Cardiac muscle cell (in vitro differentiated cells and primary cell): ENCODE measurements around the gene DDC. TPM values are rescaled to one million over a fixed set of nuclear protein-coding genes. Genes with fewer than 3 reads are reported as not detected.

Source experiments
- DNase-seq, 2 donors: peaks; one replicate each; pipeline versions ENCODE4 v3.0.0 to v3.0.0-alpha.2; 2010 to 2017; ENCODE audit warnings: low read depth in 1 of 2, low spot score in 1 of 2
- H3K27ac ChIP-seq: fragments of 200-600 bp; sonication (generic); 2 replicates; pipeline ENCODE4 v1.5.1; 2016
- H3K27me3 ChIP-seq: fragments of 200-600 bp; sonication (generic); 2 replicates; pipeline ENCODE4 v1.6.0; 2016; ENCODE audit warnings: control low read depth
- H3K36me3 ChIP-seq: fragments of 200-600 bp; sonication (generic); 2 replicates; pipeline ENCODE4 v1.5.1; 2016; ENCODE audit warnings: control low read depth
- H3K4me1 ChIP-seq: fragments of 200-600 bp; sonication (generic); 2 replicates; pipeline ENCODE4 v1.8.1; 2017; ENCODE audit warnings: low read depth, mild to moderate bottlenecking, mixed run types
- H3K4me3 ChIP-seq: fragments of 200-600 bp; sonication (generic); 2 replicates; pipeline ENCODE4 v1.5.1; 2016; ENCODE audit warnings: mild to moderate bottlenecking
- H3K9me3 ChIP-seq: fragments of 200-600 bp; sonication (generic); 2 replicates; pipeline ENCODE4 v1.5.1; 2017; ENCODE audit warnings: low read depth, mild to moderate bottlenecking, control low read depth
- CTCF ChIP-seq: IDR thresholded peaks from 2 replicates; pipeline ENCODE4 v1.5.1; 2012; ENCODE audit warnings: low read depth, mild to moderate bottlenecking, low read length
- polyA plus RNA-seq: library from polyadenylated mRNA; unstranded; fragments of >200 nt; fragmentation: Nextera tagmentation; extraction: Ambion mirVana; gene quantifications from 2 replicates; pipeline ENCODE4 v1.2.1, GENCODE V29; 2016
- total RNA-seq: library from RNA; depleted of rRNA; stranded (reverse); fragments of >200 nt; gene quantifications from 2 replicates; pipeline ENCODE4 v1.2.3, GENCODE V29; 2016

Gene DDC
- total and polyA plus RNA-seq, 2 experiments from 2014 or later: not detected

DNA sequence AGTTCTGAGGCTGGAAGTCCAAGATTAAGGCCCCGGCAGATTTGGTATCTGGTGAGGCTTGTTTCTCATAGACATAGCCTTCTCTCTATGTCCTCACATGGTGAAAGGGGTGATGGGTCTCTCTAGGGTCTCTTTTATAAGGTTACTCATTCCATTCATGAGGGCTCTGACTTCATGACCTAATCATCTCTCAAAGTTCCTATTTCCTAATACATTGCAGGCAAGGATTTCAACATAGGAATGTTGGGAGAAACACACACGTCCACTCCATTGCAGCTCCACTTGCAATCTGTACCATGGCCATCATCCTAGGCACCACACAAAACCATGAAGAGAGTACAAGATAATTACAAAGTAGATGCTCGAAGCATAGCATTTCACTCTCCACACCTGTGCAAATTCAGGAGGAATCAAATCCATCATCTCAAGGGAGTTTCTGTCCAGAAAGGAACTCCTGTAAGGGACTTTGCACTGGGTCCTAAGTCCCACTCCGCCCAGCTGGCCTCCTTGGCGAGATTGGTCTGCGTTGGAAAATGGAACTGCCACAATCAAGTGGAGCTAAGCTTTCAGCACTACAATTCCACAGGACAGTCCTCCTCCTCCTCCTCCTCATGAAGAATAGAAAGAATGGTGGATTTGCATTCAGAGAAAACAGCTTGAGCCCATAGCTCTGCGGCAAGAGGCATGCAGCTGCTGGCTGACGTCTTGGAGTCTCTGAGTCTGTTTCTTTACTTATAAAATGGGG, 8.8 kb downstream of the DDC start:
- Histone ChIP-seq H3K27me3 (no peaks in the 10 kb centered on the region), H3K9me3 (no peaks in the 10 kb centered on the region), H3K4me3 (no peak overlapping the region), H3K27ac (no peak overlapping the region), H3K36me3 (no peaks in the 10 kb centered on the region), H3K4me1 (no peaks in the 10 kb centered on the region)
- no peak for TF ChIP-seq CTCF
- DNase-seq: peak; percentile 13 to 69

GRCh38 chr7:50555594-50556140, 9.5 kb downstream of the DDC start:
- no peak for TF ChIP-seq CTCF
- Histone ChIP-seq H3K4me1 (no peaks in the 10 kb centered on the region), H3K9me3 (no peaks in the 10 kb centered on the region), H3K36me3 (no peaks in the 10 kb centered on the region), H3K4me3 (no peak overlapping the region), H3K27ac (no peak overlapping the region), H3K27me3 (no peaks in the 10 kb centered on the region)
- no peak for DNase-seq

DNA sequence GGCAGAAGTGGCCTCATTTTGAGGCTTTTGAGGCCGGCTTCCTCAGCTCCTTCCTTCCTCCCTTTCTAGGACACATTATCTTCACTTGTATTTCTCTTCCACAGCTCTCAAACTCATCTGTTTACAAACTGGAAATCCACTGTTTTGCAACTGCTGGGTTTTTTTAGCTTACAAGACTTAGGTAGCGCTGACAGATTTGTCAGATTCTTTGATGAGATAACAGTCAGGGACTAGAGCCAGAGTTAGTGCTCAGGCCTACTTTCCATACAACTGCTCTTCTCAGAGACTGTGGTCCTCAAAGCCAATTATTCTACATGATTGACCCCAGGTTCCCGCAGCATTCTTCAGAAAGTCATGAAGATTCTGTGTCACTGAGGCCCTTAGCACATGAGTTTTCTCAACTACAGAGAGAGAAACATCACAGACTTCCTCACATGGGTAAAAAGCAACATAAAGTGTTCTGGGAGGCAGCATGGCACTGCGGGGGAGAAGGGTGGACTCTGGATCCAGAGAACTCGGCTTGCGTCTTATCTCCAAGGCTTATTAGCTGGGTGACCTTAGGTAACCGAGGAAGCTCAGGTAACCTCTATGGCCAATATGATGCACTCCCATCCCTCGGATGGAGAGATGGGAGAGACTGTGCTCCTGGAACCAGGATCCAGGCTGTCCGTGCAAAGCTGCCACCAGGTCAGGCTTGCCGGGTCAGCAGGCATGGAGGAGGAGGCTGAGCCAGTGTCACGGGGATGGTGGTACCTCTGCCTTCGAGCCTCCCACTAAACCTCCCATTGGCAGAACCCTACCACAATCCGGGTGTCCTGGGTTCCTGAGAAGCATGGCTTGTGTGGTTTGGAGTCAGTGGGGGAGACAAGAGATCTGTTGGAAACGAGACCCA, 10.5 kb downstream of the DDC start:
- H3K4me1 ChIP-seq: no peaks in the 10 kb centered on the region
- DNase-seq: no peak
- H3K4me3 ChIP-seq: no peak overlapping the region
- H3K27me3 ChIP-seq: no peaks in the 10 kb centered on the region
- no peaks in the 10 kb centered on the region for H3K36me3 ChIP-seq
- no peaks in the 10 kb centered on the region for H3K9me3 ChIP-seq
- no peak overlapping the region for H3K27ac ChIP-seq
- TF ChIP-seq CTCF: no peak

DNA sequence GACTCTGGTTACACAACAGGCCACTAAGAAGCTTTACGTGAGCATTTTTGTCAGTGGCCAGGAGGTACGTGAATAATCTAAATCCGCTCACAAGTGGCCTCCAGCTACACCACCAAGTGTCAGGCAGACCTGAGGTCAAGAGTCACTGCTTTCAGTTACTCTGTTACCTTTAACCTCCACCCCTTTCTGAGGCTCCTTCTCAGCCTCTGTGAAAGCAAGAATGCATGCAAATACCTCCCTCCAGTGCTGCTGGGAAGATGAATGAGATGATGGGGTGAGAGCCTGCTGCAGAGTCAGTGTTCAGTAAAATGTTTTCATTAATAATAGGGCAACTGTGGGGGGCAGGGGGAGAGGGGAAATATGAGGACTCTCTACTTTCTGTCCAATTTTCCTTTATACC, 11.2 kb downstream of the DDC start:
- no peaks in the 10 kb centered on the region for H3K4me1 ChIP-seq
- H3K9me3 ChIP-seq: no peaks in the 10 kb centered on the region
- TF ChIP-seq CTCF: no peak
- H3K36me3 ChIP-seq: no peaks in the 10 kb centered on the region
- H3K27ac ChIP-seq: no peak overlapping the region
- no peak overlapping the region for H3K4me3 ChIP-seq
- no peak for DNase-seq
- H3K27me3 ChIP-seq: no peaks in the 10 kb centered on the region

- peak; percentile 78 to 81 for DNase-seq
- no peak overlapping the region for H3K4me3 ChIP-seq
- no peaks in the 10 kb centered on the region for H3K9me3 ChIP-seq
- H3K36me3 ChIP-seq: no peaks in the 10 kb centered on the region
- H3K4me1 ChIP-seq: no peaks in the 10 kb centered on the region
- H3K27me3 ChIP-seq: no peaks in the 10 kb centered on the region
- no peak for TF ChIP-seq CTCF
- H3K27ac ChIP-seq: no peak overlapping the region
Measured at GRCh38 chr7:50552921-50553320, 12.3 kb downstream of the DDC start.
